ENCODE data around the gene MC1R.

The MC1R gene

GRCh38 chr16:89897204-89897603 lies 21.5 kb upstream of the MC1R start:
- no peak for DNase-seq

GRCh38 chr16:89898201-89898967 lies 20.3 kb upstream of the MC1R start:
- no peak for DNase-seq

DNA sequence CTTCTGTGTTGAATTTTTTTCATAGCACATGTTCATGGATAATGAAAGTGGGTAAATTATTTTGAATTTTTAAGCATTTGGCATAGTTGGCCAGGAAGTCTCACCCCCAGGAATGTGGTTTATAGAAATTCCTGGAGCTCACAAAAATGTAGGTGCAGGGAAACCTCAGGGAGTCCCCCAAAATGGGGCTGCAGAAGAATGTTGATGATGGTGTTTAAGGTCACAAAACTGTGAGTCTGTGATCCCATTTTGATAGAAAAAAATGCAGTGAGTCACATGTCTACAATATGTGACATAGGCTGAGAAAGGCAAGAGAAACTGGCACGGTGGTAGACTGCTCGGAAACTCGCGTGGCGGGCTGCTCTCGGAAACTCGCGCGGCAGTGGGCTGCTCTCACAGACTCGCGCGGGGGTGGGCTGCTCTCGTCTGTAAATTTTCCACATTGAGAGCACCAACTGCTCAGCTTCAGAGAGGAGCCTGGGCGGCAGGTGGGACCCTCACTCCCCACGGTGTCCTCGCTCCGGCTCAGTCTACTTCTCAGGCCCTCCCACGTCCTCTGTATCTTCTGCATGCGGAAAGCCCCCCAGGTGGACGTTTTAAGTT lies 18.7 kb upstream of the MC1R start:
- no peak for DNase-seq

- DNase-seq: no peak
These were observed 17.8 kb upstream of the MC1R start for GRCh38 chr16:89900885-89901284.

DNA sequence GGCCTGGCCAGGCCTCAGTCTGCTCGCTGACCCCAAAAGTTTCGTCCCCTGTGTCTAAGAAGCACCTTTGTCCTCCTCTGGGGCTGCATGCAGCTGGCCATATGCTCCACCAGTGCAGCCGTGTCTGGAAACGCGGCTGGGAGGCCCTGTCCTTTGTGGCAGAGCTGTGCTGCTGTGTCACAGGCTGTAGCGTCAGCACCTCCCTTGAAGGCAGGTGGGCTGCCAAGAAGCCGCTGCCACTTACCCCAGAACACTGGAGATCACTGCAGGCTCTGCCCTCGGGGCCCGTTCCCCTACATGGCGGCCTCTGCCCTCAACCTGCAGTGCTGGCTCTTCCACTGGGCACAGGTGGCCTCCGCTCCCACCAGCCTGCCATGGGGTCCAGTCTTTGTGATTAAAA lies 15.7 kb upstream of the MC1R start:
- DNase-seq: no peak

DNA sequence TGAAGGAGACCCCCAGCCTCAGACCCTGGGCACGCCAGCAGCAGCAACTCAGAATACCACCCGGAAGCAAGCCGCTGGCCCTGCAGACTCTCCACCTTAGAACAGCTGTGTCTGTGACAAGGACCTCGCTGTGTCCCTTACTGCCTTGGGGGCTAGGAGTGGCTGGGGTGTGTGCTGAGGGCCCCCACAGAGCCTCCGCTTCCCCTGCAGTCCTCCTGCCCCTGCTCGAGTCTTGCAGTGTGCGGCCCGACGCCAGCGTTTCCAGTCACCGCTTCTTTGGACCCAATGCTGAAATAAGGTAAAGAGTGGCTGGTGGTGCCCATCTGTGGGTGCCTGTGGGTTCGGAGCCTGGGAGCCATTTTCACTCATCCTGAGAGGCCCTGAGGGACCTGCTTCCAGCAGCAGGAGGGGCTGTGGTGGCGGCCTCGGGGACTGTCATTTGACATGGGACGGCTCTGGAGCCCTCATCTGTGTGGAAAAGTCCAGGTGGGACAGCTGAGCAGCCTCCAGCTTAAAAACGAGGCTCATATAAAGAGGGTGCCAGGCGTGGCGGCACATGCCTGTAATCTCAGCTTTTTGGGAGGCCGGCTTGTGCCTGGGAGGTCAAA lies 14.7 kb upstream of the MC1R start:
- no peak for DNase-seq

DNA sequence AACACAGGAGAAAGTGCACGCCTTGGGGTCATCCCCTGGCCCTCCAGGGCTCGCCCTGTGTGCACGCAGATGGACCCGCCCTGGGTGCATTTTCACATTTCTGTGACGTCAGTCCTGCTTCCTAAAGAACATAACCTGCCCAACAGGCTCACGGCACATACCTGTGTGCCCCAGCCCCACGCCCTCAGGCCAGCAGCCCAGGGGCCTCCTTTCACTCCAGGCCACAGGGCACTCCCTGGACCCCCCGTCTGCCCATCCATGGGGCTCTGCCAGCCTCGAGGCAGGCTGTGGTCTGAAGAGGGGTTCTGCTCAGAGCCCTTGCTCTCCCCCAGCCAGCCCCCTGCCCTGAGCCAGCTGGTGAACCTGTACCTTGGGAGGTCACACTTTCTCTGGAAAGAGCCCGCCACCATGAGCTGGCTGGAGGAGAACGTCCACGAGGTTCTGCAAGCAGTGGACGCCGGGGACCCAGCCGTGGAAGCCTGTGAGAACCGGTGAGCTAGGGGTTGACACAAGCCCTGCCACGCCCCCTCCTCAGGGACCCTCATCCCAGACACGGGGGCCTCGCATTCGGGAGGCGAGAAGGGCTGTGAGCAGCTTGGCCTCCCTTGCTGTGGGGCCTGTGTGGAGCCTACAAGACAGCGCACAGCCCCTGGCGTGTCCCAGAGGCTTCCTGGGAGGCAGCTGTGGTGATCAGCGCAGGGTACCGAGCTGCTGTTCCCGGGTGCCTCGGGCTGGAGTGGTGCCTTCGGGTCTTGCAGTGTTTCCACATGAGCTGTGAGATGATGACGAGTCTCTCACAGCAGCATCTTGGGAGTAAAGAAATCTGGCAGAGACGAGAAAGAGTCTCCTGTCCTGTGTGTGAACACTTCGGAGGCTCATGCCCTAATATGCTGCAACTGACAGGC lies 13.8 kb upstream of the MC1R start:
- DNase-seq: no peak

GRCh38 chr16:89905511-89906139 lies 13.0 kb upstream of the MC1R start:
- no peak for DNase-seq

- DNase-seq: no peak
These were observed 12.3 kb upstream of the MC1R start for GRCh38 chr16:89906140-89907025.

- no peak for DNase-seq
These were observed 11.4 kb upstream of the MC1R start for GRCh38 chr16:89907055-89907814.

DNA sequence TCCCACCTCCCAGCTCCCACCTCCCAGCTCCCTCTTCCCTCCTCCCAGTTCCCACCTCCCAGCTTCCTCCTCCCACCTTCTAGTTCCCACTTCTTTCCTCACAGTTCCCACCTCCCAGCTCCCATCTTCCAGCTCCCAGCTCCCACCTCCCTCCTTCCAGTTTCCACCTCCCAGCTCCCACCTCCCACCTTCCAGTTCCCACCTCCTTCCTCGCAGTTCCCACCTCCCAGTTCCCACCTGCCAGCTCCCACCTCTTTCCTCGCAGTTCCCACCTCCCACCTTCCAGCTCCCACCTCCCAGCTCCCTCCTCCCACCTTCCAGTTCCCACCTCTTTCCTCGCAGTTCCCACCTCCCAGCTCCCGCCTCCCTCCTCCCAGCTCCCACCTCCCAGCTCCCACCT lies 10.4 kb upstream of the MC1R start:
- no peak for DNase-seq

DNA sequence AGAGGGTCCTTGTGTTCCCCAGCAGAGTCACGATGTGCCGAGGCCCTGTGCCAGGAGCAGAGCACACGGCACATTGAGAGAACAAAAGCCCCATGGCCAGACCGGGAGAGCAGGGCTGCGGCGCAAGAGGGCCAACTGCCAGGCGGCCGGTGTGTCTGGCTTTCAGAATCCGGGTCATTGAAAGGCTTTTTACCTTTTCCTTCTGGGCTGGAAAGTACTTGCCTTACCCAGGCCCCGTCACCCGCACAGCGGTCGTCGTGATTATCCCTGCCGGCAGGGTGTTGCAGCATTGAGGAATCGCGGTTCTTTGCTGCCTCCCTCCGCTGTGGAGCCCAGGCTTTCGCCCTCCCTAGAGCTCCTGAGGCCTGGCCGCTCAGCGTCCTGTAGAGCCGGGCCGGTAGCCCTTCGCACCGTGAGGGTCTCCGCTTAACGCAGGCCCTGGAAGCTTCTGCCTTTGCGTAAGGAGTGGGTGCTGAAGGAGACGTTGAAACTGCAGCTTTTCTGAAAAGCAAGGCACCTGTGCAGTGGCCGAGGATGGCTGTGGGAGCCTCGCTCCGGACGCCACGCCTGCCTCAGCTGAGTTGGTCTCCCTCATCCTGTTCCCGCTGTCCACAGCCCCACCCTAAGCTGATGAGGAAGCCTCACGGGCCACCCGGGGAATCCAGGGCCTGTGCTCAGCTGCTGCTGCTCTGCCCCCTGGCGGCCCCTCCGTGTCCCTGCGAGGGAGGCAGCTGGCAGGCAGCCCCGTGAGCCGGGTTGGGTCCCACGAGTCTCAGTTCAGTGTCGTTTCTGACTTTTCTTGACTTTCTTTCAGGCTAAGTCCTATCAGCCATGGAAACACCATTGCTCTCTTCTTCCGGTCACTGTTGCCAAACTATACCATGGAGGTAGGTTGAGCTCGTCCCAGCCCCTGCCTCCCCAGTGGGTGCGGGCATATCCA lies 8.6 kb upstream of the MC1R start:
- peak; percentile 37 to 58 for DNase-seq

DNA sequence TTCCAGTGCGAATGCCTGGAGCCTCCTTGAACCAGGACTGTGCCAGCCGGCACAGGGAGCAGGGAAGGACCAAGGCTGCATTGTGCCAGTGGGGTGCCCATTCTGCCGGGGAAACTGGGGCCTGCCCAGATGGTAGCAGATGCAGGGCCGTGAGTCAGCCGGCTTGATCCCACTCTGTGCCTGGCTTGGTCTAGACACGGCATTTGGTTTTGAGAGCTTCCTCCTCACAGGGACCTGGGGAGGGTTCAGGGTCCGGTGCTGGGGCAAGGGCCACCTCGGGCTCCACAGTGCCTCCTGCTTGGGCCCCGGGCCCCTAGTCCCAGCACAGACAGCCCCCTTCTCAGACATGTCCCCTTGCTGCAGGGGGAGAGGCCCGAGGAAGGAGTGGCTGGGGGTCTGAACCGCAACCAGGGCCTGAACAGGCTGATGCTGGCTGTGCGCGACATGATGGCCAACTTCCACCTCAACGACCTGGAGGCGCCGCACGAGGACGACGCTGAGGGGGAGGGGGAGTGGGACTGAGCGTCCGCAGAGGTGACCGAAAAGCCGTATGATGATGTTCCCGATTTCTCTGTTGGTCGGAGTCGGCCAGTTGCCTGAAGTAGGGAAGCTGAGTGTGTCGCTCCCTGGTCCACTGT lies 7.8 kb upstream of the MC1R start:
- DNase-seq: no peak

DNA sequence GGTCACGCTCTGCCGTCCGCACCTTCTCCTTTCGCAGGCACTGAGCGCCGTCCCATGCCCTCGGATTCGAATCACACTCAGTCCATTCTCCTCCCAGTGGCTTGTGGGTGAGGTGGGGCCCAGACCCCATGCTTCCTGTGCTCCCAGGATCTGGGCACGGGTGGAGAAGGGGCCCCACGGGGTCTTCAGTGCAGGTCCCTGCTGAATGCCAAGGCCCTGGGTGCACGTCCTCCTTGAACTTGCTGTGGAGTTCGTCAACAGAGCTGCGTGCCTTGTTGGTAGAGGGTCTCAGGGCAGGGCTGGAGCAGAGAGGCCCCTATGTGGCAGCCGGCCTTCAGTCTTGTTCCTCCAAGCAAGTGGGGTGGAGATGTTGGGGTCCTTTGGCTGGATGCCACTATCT lies 7.3 kb upstream of the MC1R start:
- DNase-seq: no peak

DNA sequence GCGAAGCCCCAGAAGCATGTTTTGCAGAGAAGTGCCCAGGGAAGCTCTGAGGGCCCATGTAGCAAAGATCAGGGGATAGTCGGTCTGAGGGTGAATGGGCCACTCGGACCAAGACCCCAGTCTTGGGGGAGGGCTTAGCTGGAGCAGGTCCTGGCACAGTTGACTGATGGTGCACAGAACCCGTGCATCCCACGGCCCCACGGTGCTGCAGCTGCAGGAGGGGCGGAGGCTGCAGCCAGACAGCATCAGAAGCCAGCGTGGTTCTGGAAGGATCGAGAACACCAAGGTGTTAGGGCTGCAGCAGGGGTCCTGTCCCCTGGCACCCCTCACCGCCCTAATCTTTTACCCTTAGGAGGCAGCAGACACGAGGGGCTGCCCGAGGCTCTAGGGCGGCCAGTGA lies 6.5 kb upstream of the MC1R start:
- no peak for DNase-seq

DNA sequence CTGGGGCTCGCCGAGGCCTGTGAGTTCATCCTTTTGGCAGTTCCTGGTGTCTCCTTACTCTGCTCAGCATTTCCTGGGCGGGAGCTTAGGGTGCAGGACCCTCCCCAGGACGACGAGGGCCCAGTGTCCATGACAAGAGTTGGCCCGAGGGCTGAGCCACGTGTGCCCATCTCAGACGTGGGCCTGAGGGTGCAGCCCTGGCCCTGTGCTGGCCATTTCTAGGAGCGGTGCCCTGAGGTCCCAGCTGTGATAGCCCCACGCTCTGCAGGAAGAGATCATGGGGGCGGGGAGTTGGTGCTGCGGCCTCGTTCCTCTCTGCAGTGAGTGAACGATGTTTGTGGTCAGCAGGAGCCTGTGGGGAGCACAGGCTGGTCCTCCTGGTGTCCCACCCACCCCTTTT lies 6.0 kb upstream of the MC1R start:
- no peak for DNase-seq

- no peak for DNase-seq
These were observed 5.0 kb upstream of the MC1R start for GRCh38 chr16:89913408-89914387.
